Measurements from ENCODE around the gene OR5K4. TPM values are rescaled to one million over a fixed set of nuclear protein-coding genes. Genes with fewer than 3 reads are reported as not detected.

OR5K4 gene
- polyA plus RNA-seq, 3 donors: not detected

- Histone ChIP-seq H4K20me1 (ENCODE audit: insufficient read depth, low read length) (no peaks in the 10 kb centered on the region), H3K4me1 (ENCODE audit: control insufficient read depth in 1 of 2, insufficient read depth in 2 of 2, low read length in 2 of 2) (no peaks in the 10 kb centered on the region), H3K9ac (ENCODE audit: insufficient read depth, low read length, poor library complexity, severe bottlenecking) (no peak overlapping the region), H3K27me3 (ENCODE audit: control insufficient read depth in 2 of 2, insufficient read depth in 2 of 2, low read length in 2 of 2) (no peaks in the 10 kb centered on the region), H3K36me3 (replicated peaks in 1 of 2; ENCODE audit: control insufficient read depth in 1 of 2, insufficient read depth in 2 of 2, low read length in 2 of 2) (no peaks in the 10 kb centered on the region), H2AFZ (ENCODE audit: insufficient read depth, low read depth, low read length, poor library complexity, severe bottlenecking) (no peak overlapping the region), H3K79me2 (ENCODE audit: insufficient read depth, low read length) (no peaks in the 10 kb centered on the region), H3K4me3 (replicated peaks in 1 of 3; ENCODE audit: low read depth in 2 of 3, low read length in 3 of 3) (no peak overlapping the region), H3K27ac (ENCODE audit: low read depth in 1 of 2, low read length in 2 of 2) (no peak overlapping the region), H3K4me2 (replicated peaks; ENCODE audit: extremely low read depth, low read length, poor library complexity, severe bottlenecking) (no peak overlapping the region), H3K9me3 (replicated peaks in 1 of 2; ENCODE audit: control insufficient read depth in 1 of 2, insufficient read depth in 1 of 2, low read length in 2 of 2) (no peaks in the 10 kb centered on the region)
- Mint-ChIP-seq H3K4me1 (no peaks in the 10 kb centered on the region), H3K36me3 (no peaks in the 10 kb centered on the region), H3K4me3 (no peak overlapping the region), H3K9me3 (no peaks in the 10 kb centered on the region), H3K27ac (no peak overlapping the region), H3K27me3 (ENCODE audit: low read depth in 3 of 3) (peaks cover 4 to 19% (median 11%) of the 10 kb centered on the region in 3 donors)
- TF ChIP-seq CTCF (IDR thresholded peaks at IDR 0.05): no peak
- DNase-seq: no peak
- intact Hi-C loops (cut with micrococcal nuclease): no loop called here
- WGBS (ENCODE audit: insufficient coverage): 20% methylated on average over 1 of the region's 3 CpGs
Measured at GRCh38 chr3:98333989-98334606, 19.6 kb upstream of the OR5K4 start.

- Histone ChIP-seq H4K20me1 (ENCODE audit: insufficient read depth, low read length) (no peaks in the 10 kb centered on the region), H3K9me3 (replicated peaks in 1 of 2; ENCODE audit: control insufficient read depth in 1 of 2, insufficient read depth in 1 of 2, low read length in 2 of 2) (no peaks in the 10 kb centered on the region), H3K27ac (ENCODE audit: low read depth in 1 of 2, low read length in 2 of 2) (no peak overlapping the region), H3K4me2 (replicated peaks; ENCODE audit: extremely low read depth, low read length, poor library complexity, severe bottlenecking) (no peak overlapping the region), H3K36me3 (replicated peaks in 1 of 2; ENCODE audit: control insufficient read depth in 1 of 2, insufficient read depth in 2 of 2, low read length in 2 of 2) (no peaks in the 10 kb centered on the region), H3K4me1 (ENCODE audit: control insufficient read depth in 1 of 2, insufficient read depth in 2 of 2, low read length in 2 of 2) (no peaks in the 10 kb centered on the region), H3K9ac (ENCODE audit: insufficient read depth, low read length, poor library complexity, severe bottlenecking) (no peak overlapping the region), H2AFZ (ENCODE audit: insufficient read depth, low read depth, low read length, poor library complexity, severe bottlenecking) (no peak overlapping the region), H3K27me3 (ENCODE audit: control insufficient read depth in 2 of 2, insufficient read depth in 2 of 2, low read length in 2 of 2) (peaks cover 0 to 3% of the 10 kb centered on the region in 2 donors), H3K79me2 (ENCODE audit: insufficient read depth, low read length) (no peaks in the 10 kb centered on the region), H3K4me3 (replicated peaks in 1 of 3; ENCODE audit: low read depth in 2 of 3, low read length in 3 of 3) (no peak overlapping the region)
- TF ChIP-seq CTCF (IDR thresholded peaks at IDR 0.05): no peak
- Mint-ChIP-seq H3K4me3 (no peak overlapping the region), H3K27me3 (ENCODE audit: low read depth in 3 of 3) (peaks cover 1 to 13% (median 5%) of the 10 kb centered on the region in 3 donors), H3K4me1 (peaks cover 1% of the 10 kb centered on the region), H3K9me3 (no peaks in the 10 kb centered on the region), H3K27ac (no peak overlapping the region), H3K36me3 (no peaks in the 10 kb centered on the region)
- WGBS (ENCODE audit: insufficient coverage): no CpG with 5 or more reads among the region's 1 CpG
- intact Hi-C loops (cut with micrococcal nuclease): no loop called here
- DNase-seq: no peak
Measured at GRCh38 chr3:98339031-98339430, 14.6 kb upstream of the OR5K4 start.

Measured in CD14-positive monocyte (primary cell).